ENCODE results near the gene TTC39A.

Gene TTC39A

GRCh38 chr1:51280321-51280978, 49.9 kb downstream of the TTC39A start:
- TF ChIP-seq CTCF (IDR thresholded peaks at IDR 0.05) (no peak), ZFX (IDR thresholded peaks at IDR 0.05; ENCODE audit: borderline replicate concordance) (no peak)
- no peak overlapping the region for H3K27ac ChIP-seq

- TF ChIP-seq ZFX (IDR thresholded peaks at IDR 0.05; ENCODE audit: borderline replicate concordance), result no peak
- TF ChIP-seq CTCF (IDR thresholded peaks at IDR 0.05), result no peak
Observed at GRCh38 chr1:51276286-51276685, 54.1 kb downstream of the TTC39A start.

GRCh38 chr1:51274676-51275075, 55.7 kb downstream of the TTC39A start:
- TF ChIP-seq ZFX (IDR thresholded peaks at IDR 0.05; ENCODE audit: borderline replicate concordance) (no peak), CTCF (IDR thresholded peaks at IDR 0.05) (no peak)

More at GRCh38 chr1:51276286-51276685, 54.1 kb downstream of the TTC39A start:
- H3K27ac ChIP-seq, result no peak overlapping the region

GRCh38 chr1:51272916-51273315, 57.4 kb downstream of the TTC39A start:
- no peak overlapping the region for H3K27ac ChIP-seq
- TF ChIP-seq ZFX (IDR thresholded peaks at IDR 0.05; ENCODE audit: borderline replicate concordance) (no peak), CTCF (IDR thresholded peaks at IDR 0.05) (no peak)

More at GRCh38 chr1:51274676-51275075, 55.7 kb downstream of the TTC39A start:
- no peak overlapping the region for H3K27ac ChIP-seq

- TF ChIP-seq ZFX (IDR thresholded peaks at IDR 0.05; ENCODE audit: borderline replicate concordance), result no peak
- TF ChIP-seq CTCF (IDR thresholded peaks at IDR 0.05), result no peak
- no peak overlapping the region for H3K27ac ChIP-seq
Observed at GRCh38 chr1:51270751-51271150, 59.6 kb downstream of the TTC39A start.

GRCh38 chr1:51268634-51269033, 61.7 kb downstream of the TTC39A start:
- TF ChIP-seq ZFX (IDR thresholded peaks at IDR 0.05; ENCODE audit: borderline replicate concordance) (no peak), CTCF (IDR thresholded peaks at IDR 0.05) (no peak)
- no peak overlapping the region for H3K27ac ChIP-seq

- TF ChIP-seq ZFX (IDR thresholded peaks at IDR 0.05; ENCODE audit: borderline replicate concordance), result no peak
- no peak for TF ChIP-seq CTCF (IDR thresholded peaks at IDR 0.05)
- no peak overlapping the region for H3K27ac ChIP-seq
Observed at GRCh38 chr1:51266791-51267190, 63.6 kb downstream of the TTC39A start.
